HG03159 (cell line): ENCODE data around the gene KLF5.

Experiments used
- ATAC-seq: cut with Tn5 transposase; IDR thresholded peaks from one replicate; pipeline ENCODE4 v1.9.1; 2021; ENCODE audit warnings: mild to moderate bottlenecking, moderate library complexity; ENCODE audit not compliant: unreplicated experiment

KLF5 gene

GRCh38 chr13:73059460-73060250 lies 850 bp downstream of the KLF5 start:
- peak; percentile 35 for ATAC-seq

- ATAC-seq = no peak
Observed at GRCh38 chr13:73060251-73061160, 1.7 kb downstream of the KLF5 start.

DNA sequence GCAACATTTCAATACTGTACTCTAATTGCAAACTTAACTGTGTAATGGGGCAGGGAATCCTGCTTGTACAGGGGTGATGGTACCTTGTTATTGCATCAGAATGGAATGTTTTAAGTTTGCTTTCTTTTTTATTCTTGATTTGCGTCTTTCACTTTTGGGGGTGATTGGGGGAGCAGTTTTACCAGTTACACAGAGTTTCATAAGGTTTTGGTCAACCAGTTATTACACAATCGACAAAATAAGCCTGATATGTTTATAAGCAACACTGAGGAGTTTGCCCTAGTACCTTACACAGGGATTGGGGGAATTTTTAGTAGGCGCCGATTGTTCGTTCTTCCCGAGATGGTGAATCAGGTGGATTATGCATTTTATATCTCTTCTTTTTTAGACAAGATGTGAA lies 2.7 kb downstream of the KLF5 start:
- no peak for ATAC-seq

DNA sequence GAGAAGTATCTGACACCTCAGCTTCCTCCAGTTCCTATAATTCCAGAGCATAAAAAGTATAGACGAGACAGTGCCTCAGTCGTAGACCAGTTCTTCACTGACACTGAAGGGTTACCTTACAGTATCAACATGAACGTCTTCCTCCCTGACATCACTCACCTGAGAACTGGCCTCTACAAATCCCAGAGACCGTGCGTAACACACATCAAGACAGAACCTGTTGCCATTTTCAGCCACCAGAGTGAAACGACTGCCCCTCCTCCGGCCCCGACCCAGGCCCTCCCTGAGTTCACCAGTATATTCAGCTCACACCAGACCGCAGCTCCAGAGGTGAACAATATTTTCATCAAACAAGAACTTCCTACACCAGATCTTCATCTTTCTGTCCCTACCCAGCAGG lies 3.1 kb downstream of the KLF5 start:
- no peak for ATAC-seq

- no peak for ATAC-seq
Observed at GRCh38 chr13:73062468-73062867, 3.7 kb downstream of the KLF5 start.

GRCh38 chr13:73063166-73063565 lies 4.4 kb downstream of the KLF5 start:
- ATAC-seq = no peak

DNA sequence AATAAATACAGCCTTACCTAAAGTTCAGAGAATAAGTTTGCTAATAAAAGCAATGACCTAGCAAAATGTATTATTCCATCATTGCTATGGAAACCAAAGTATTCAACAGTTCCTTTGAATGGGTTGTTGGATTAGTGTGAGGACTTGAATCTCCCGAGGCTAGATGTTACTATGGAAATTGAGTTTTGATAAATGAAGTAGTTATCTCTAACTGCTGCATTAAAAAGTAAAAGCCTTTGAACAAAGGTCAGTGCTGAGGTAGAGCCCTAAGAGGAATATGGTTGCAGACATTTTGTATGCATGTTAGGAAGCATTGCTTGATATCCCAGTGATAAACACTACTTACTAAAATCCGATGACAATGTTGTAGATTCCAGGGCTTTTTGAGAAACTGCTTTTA lies 6.2 kb downstream of the KLF5 start:
- no peak for ATAC-seq

DNA sequence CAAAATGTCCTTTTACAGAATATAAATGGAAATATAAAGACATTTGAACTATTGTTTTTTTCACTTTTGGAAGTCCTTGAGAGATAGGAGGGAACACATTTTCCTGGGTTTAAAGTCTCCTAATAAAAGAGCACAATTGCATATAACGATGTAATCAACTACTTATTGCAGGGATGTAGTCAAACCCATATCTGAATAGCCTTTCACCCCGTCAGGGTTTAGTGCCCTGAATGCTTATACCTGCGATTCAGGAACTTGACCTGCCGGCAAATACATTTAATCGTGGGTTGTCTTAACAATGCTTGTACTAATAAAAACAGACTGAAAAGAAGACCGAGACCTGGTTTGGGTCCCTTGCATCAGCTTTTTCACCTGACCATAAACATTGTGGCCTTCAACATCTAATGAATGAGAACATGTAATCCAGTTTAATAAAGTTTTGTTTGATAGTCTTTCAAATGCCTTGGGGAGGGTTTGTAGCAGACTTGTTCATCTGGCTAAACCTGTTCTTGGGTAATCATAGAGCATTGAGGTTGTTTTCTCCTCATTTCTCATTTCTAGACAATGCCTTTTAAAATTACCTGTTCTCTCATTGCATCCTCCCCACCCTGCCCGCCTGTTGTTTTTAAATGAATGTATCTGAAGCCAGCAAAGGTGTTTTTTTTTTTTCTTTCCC lies 7.0 kb downstream of the KLF5 start:
- ATAC-seq = no peak

- no peak for ATAC-seq
Observed at GRCh38 chr13:73069206-73069805, 10.5 kb downstream of the KLF5 start.

DNA sequence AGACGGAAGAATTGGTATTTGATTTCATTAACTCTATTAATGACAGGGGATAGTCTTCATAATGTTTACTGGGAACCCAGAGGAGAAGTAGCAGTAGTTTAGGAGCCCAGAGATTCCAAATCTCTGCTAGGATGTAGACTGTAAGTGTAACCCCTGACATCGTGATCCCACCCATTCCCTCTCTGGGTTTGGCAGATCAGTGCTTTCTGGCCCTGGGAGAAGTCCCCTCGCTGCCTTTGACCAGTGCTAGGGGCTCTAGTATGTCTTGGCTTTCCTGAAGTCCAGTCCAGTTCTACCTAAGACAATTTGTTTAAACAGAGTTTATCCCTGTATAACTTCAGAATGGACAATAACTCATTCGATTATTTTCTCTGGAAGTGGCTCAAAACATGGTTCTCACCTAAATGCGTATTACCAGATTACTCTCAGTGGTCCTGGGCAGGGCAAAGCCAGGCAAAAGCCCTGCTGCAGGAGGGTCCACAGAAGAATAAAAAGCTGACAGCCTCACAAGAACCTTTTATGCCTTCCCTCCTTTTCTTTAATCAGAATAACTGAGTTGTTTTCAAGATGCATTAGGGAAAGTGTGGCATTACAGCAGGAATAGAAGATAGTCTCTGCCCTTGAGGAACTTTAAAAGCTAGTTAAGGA lies 11.8 kb downstream of the KLF5 start:
- ATAC-seq = no peak

- ATAC-seq = no peak
Observed at GRCh38 chr13:73072239-73072900, 13.6 kb downstream of the KLF5 start.

GRCh38 chr13:73073050-73073449 lies 14.2 kb downstream of the KLF5 start:
- ATAC-seq = no peak

- ATAC-seq = peak; percentile 58
Observed at GRCh38 chr13:73074014-73074413, 15.2 kb downstream of the KLF5 start.

DNA sequence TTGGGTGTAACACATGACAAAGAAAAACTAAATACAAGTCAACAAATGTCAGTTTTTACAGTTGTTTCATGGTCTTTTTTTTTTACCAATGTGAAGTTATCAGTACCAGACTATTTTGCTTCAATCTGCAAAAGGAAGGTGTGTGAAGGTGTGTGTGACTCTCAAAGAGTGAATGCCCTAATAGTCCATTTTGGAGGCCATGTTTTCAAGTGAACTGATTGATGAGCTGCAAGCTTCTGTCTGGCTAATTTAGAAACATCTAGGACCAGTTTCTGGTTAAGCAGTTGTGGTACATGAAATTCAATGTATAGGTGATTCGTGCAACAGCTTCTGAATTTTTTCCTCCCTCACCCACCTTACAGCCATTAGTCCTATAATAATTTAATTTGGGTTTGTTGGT lies 16.1 kb downstream of the KLF5 start:
- no peak for ATAC-seq

DNA sequence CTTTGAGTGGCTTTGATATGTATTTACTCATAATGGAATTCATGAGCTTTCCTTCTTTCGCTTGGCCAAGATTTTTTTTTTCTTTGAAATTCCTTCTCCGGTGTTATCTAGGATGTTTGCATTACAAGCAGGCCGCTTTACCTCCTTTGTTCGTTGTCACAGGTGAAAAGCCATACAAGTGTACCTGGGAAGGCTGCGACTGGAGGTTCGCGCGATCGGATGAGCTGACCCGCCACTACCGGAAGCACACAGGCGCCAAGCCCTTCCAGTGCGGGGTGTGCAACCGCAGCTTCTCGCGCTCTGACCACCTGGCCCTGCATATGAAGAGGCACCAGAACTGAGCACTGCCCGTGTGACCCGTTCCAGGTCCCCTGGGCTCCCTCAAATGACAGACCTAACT lies 16.7 kb downstream of the KLF5 start:
- no peak for ATAC-seq

DNA sequence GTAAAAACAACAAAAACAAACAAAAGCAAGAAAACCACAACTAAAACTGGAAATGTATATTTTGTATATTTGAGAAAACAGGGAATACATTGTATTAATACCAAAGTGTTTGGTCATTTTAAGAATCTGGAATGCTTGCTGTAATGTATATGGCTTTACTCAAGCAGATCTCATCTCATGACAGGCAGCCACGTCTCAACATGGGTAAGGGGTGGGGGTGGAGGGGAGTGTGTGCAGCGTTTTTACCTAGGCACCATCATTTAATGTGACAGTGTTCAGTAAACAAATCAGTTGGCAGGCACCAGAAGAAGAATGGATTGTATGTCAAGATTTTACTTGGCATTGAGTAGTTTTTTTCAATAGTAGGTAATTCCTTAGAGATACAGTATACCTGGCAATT lies 17.1 kb downstream of the KLF5 start:
- no peak for ATAC-seq

DNA sequence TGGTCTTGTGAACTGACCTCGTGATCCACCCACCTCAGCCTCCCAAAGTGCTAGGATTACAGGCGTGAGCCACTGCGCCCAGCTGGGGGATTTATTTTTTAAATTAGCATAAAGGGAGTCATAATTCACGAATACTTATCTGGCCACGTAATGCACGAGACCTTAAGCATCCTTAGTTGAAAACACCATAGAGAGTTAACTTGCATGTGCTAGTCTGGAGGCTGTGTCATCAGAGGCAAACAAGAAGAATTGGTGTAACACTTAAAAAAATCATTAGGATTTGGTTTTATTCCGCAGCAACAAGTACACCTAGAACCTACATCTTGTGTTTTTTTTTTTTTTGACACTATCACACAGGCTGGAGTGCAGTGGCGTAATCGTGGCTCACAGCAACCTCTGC lies 19.1 kb downstream of the KLF5 start:
- ATAC-seq = no peak

GRCh38 chr13:73079359-73079758 lies 20.6 kb downstream of the KLF5 start:
- no peak for ATAC-seq

- no peak for ATAC-seq
Observed at GRCh38 chr13:73081256-73081915, 22.6 kb downstream of the KLF5 start.

- ATAC-seq = no peak
Observed at GRCh38 chr13:73082471-73082870, 23.7 kb downstream of the KLF5 start.
